ENCODE data around the gene CASQ2.

DNA sequence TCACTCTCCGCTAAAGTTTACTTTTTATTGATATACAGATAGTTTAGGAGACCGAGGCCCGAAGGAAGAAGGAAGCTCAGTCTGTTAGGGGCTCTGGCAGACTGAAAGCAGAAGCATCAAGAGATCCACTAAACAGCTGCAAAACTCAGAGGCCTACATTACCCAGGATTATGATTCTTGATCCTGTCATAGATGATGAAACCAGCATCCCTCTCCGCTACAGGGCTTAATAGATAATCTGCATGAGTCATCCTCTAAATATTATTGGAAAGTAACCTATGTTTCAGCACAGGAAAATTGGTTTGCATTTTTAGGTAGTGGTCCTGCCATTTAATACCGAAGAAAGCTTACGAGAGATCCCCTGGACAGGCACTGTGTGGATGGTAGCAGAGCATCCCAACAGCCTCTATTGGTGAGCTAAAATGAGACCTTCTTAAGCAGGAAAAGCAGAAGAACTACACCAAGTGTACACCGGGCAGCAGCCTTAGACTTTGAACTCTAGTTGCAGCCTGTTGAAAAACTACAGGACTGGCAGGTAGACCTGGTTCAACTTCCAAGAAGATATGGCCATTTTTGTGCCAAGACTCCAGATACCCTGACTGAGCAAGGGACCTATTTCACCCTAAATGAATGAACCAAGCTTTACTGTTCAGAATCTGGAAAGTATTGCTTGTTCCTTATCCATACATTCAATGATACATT lies 6.8 kb downstream of the CASQ2 start:
- no peak for TF ChIP-seq MAZ (IDR thresholded peaks at IDR 0.05; ENCODE audit: borderline replicate concordance, low read depth, low read length)
- TF ChIP-seq, protein P1, sequence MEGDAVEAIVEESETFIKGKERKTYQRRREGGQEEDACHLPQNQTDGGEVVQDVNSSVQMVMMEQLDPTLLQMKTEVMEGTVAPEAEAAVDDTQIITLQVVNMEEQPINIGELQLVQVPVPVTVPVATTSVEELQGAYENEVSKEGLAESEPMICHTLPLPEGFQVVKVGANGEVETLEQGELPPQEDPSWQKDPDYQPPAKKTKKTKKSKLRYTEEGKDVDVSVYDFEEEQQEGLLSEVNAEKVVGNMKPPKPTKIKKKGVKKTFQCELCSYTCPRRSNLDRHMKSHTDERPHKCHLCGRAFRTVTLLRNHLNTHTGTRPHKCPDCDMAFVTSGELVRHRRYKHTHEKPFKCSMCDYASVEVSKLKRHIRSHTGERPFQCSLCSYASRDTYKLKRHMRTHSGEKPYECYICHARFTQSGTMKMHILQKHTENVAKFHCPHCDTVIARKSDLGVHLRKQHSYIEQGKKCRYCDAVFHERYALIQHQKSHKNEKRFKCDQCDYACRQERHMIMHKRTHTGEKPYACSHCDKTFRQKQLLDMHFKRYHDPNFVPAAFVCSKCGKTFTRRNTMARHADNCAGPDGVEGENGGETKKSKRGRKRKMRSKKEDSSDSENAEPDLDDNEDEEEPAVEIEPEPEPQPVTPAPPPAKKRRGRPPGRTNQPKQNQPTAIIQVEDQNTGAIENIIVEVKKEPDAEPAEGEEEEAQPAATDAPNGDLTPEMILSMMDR (conservative IDR thresholded peaks at IDR 0.05; ENCODE audit: low read depth, low read length) = no peak
- TF ChIP-seq POLR2A (IDR thresholded peaks at IDR 0.05; ENCODE audit: low read depth, low read length) = no peak
- TF ChIP-seq, protein P2, sequence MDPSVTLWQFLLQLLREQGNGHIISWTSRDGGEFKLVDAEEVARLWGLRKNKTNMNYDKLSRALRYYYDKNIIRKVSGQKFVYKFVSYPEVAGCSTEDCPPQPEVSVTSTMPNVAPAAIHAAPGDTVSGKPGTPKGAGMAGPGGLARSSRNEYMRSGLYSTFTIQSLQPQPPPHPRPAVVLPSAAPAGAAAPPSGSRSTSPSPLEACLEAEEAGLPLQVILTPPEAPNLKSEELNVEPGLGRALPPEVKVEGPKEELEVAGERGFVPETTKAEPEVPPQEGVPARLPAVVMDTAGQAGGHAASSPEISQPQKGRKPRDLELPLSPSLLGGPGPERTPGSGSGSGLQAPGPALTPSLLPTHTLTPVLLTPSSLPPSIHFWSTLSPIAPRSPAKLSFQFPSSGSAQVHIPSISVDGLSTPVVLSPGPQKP (IDR thresholded peaks at IDR 0.05; ENCODE audit: borderline replicate concordance, low read depth, low read length) = no peak
- TF ChIP-seq RFX5 (IDR thresholded peaks at IDR 0.05; ENCODE audit: low read depth, low read length) = no peak
- no peak for TF ChIP-seq SMC3 (IDR thresholded peaks at IDR 0.05; ENCODE audit: low read depth, low read length)
- no peak for TF ChIP-seq CHD1 (IDR thresholded peaks at IDR 0.05; ENCODE audit: low read depth, low read length)
- TF ChIP-seq RAD21 (IDR thresholded peaks at IDR 0.05; ENCODE audit: low read length) = no peak

All from IMR-90 (cell line).